Mesothelial cell of epicardium (in vitro differentiated cells): ENCODE data around the gene CCDC61. TPM values are rescaled to one million over a fixed set of nuclear protein-coding genes. Genes with fewer than 3 reads are reported as not detected.

ENCODE experiments used
- DNase-seq, 2 experiments: peaks; one replicate each; pipeline ENCODE4 v3.0.0; 2021; ENCODE audit warnings: low spot score in 2 of 2; ENCODE audit not compliant: unreplicated experiment in 2 of 2
- H3K27ac Mint-ChIP-seq: 2 replicates; pipeline ENCODE4 v1.8.0; 2021; ENCODE audit warnings: mixed read lengths
- H3K27me3 Mint-ChIP-seq: 2 replicates; pipeline ENCODE4 v1.8.0; 2021; ENCODE audit warnings: low read depth, mixed read lengths
- H3K36me3 Mint-ChIP-seq: 2 replicates; pipeline ENCODE4 v1.8.0; 2021; ENCODE audit warnings: mixed read lengths
- H3K4me1 Mint-ChIP-seq: 2 replicates; pipeline ENCODE4 v1.8.0; 2021; ENCODE audit warnings: mixed read lengths
- H3K4me3 Mint-ChIP-seq: 2 replicates; pipeline ENCODE4 v1.8.0; 2021; ENCODE audit warnings: mild to moderate bottlenecking, moderate library complexity, mixed read lengths
- H3K9me3 Mint-ChIP-seq: 2 replicates; pipeline ENCODE4 v1.8.0; 2021; ENCODE audit warnings: mixed read lengths
- CTCF ChIP-seq: fragments of 200-600 bp; sonication (generic); IDR thresholded peaks from one replicate; pipeline ENCODE4 v1.5.0; 2021; ENCODE audit warnings: antibody characterized with exemption; ENCODE audit not compliant: unreplicated experiment
- total RNA-seq: library from RNA; stranded (reverse); gene quantifications from 3 replicates; pipeline ENCODE4 v1.2.1, GENCODE V29; 2021

The CCDC61 gene
- total RNA-seq, 1 donor from 2014 or later = 22.3 TPM

GRCh38 chr19:45971260-45971902, 23.9 kb upstream of the CCDC61 start:
- no peak for TF ChIP-seq CTCF
- Mint-ChIP-seq H3K4me1 (peaks cover 4% of the 10 kb centered on the region), H3K36me3 (no peaks in the 10 kb centered on the region), H3K27ac (no peak overlapping the region), H3K4me3 (no peak overlapping the region), H3K9me3 (no peaks in the 10 kb centered on the region), H3K27me3 (peaks cover 87% of the 10 kb centered on the region)
- no peak for DNase-seq

- no peak for TF ChIP-seq CTCF
- H3K4me3 Mint-ChIP-seq = peak overlapping the region; percentile 47
- H3K27ac Mint-ChIP-seq = no peak overlapping the region
- H3K36me3 Mint-ChIP-seq = no peaks in the 10 kb centered on the region
- peaks cover 4% of the 10 kb centered on the region for H3K4me1 Mint-ChIP-seq
- H3K27me3 Mint-ChIP-seq = peaks cover 89% of the 10 kb centered on the region
- no peaks in the 10 kb centered on the region for H3K9me3 Mint-ChIP-seq
- no peak for DNase-seq
Observed at GRCh38 chr19:45972081-45972946, 23.0 kb upstream of the CCDC61 start.

GRCh38 chr19:45972947-45973540, 22.2 kb upstream of the CCDC61 start:
- no peak overlapping the region for H3K27ac Mint-ChIP-seq
- no peak for TF ChIP-seq CTCF
- H3K27me3 Mint-ChIP-seq = peaks cover 89% of the 10 kb centered on the region
- no peaks in the 10 kb centered on the region for H3K9me3 Mint-ChIP-seq
- DNase-seq = no peak
- peak overlapping the region; percentile 47 for H3K4me3 Mint-ChIP-seq
- H3K36me3 Mint-ChIP-seq = no peaks in the 10 kb centered on the region
- H3K4me1 Mint-ChIP-seq = peaks cover 4% of the 10 kb centered on the region

- Mint-ChIP-seq H3K27me3 (peaks cover 89% of the 10 kb centered on the region), H3K36me3 (no peaks in the 10 kb centered on the region), H3K27ac (no peak within 1 kb of the TSS), H3K9me3 (no peaks in the 10 kb centered on the region), H3K4me1 (peaks cover 4% of the 10 kb centered on the region), H3K4me3 (peak within 1 kb of the TSS; percentile 49)
- no peak for TF ChIP-seq CTCF
- DNase-seq = peak in 1 of 2 experiments; percentile 62
Observed at GRCh38 chr19:45973553-45974338, 21.5 kb upstream of the CCDC61 start, which contains the start of gene NOVA2. TSS of gene NOVA2 (minus strand) at chr19:45973865. CDS start at chr19:45973351, 514 bp downstream.
